GM23248 (cell line): ENCODE data around the gene OXSM.

ENCODE experiments used
- EZH2 ChIP-seq: fragments of 200-600 bp; sonication (generic); IDR thresholded peaks from 2 replicates; pipeline ENCODE4 v1.6.1; 2018; ENCODE audit warnings: antibody characterized with exemption, mild to moderate bottlenecking; ENCODE audit not compliant: insufficient read depth, poor library complexity, severe bottlenecking
- EZH2phosphoT487 ChIP-seq: fragments of 200-600 bp; sonication (generic); IDR thresholded peaks from 2 replicates; pipeline ENCODE4 v1.6.1; 2018; ENCODE audit warnings: antibody characterized with exemption, moderate library complexity, mild to moderate bottlenecking, low read depth; ENCODE audit not compliant: insufficient read depth

GRCh38 chr3:25803833-25804232 is 13.9 kb downstream of the OXSM start:
- TF ChIP-seq EZH2phosphoT487 (no peak), EZH2 (no peak)
